GM10248 (cell line): Measurements from ENCODE around the gene DCUN1D2.

Experiments used
- CTCF ChIA-PET: fragments of 300-600 bp; sonication (Branson Sonifier 250); formaldehyde crosslinking; extraction: SDS; loops from one replicate; lab custom pipeline; 2021; ENCODE audit warnings: antibody characterized with exemption; lab: Yijun Ruan, JAX
- POLR2A ChIA-PET: fragments of 350-650 bp; sonication (Branson Sonifier 250); formaldehyde crosslinking; extraction: SDS; loops from one replicate; lab custom pipeline; 2020; ENCODE audit warnings: antibody characterized with exemption; lab: Yijun Ruan, JAX
- DNase-seq: peaks from one replicate; pipeline ENCODE4 v3.0.0; 2012; ENCODE audit errors: extremely low spot score
- TF ChIP-seq, protein P1 (sequence below): IDR thresholded peaks from 2 replicates; pipeline ENCODE4 v1.5.1; 2012; ENCODE audit warnings: mild to moderate bottlenecking, low read depth; ENCODE audit errors: extremely low read depth, missing control alignments, control extremely low read depth

The DCUN1D2 gene

DNA sequence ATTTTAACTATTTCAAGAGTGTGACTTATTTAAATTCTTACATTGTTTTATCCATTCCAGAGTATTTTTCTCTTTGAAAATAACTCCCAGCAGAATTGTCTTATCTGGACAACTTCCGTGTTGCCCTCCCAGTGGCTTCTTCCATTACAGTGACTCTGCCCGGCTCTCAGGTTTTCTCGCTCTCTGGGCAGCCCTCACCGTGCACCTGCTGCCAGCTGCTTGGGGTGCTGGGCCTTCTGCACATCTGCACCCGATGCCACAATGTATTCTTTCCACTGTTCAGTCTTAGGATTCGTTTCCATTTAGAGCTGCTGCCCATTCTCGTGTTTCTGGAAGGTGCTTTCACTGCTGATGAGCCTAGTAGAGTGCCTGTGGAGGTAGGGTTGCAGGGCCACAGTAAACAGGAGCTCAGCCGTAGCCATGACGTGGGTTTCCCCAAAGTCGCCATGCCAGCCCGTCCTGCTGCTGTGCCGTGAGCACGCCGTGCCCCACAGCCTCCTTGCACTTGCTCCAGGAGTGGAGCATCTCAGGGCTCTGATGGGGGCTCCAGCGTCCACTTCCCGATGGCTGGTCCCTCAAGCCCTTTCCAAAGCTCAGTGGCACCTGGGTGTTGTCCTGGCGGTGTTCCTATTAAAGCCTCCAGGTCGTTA lies 46.1 kb upstream of the DCUN1D2 start:
- ChIA-PET CTCF (interaction anchor here (1.0 kb wide), 1 partner anchor 9 kb away, joined by 3 read pairs; no protein-coding TSS in a partner anchor), POLR2A (no interaction called here)
- TF ChIP-seq, protein P1, sequence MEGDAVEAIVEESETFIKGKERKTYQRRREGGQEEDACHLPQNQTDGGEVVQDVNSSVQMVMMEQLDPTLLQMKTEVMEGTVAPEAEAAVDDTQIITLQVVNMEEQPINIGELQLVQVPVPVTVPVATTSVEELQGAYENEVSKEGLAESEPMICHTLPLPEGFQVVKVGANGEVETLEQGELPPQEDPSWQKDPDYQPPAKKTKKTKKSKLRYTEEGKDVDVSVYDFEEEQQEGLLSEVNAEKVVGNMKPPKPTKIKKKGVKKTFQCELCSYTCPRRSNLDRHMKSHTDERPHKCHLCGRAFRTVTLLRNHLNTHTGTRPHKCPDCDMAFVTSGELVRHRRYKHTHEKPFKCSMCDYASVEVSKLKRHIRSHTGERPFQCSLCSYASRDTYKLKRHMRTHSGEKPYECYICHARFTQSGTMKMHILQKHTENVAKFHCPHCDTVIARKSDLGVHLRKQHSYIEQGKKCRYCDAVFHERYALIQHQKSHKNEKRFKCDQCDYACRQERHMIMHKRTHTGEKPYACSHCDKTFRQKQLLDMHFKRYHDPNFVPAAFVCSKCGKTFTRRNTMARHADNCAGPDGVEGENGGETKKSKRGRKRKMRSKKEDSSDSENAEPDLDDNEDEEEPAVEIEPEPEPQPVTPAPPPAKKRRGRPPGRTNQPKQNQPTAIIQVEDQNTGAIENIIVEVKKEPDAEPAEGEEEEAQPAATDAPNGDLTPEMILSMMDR = no peak
- DNase-seq = no peak

DNA sequence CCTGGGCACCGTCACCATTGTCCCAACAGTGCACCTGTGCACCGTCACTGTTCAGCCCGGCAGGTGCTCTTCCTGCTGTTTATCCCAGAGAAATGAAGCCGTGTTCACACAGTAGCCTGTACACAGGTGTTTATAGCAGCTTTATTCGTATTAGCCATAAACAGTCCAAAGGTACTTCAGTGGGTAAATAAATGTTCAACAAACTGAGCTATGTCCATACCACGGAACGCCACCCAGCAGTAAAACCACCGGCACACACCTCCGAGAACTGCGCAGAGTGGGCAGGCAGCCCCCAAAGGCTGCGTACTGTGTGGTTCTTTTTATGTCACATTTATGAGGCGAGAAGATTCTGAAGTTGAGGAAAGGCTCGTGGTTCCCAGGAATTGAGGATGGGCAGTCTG lies 44.9 kb upstream of the DCUN1D2 start:
- CTCF ChIA-PET = interaction anchor here (0.9 to 1.8 kb wide), 2 partner anchors 19 to 27 kb away, joined by 3 to 4 read pairs; no protein-coding TSS in a partner anchor
- POLR2A ChIA-PET = no interaction called here
- TF ChIP-seq, protein P1 = no peak
- no peak for DNase-seq

DNA sequence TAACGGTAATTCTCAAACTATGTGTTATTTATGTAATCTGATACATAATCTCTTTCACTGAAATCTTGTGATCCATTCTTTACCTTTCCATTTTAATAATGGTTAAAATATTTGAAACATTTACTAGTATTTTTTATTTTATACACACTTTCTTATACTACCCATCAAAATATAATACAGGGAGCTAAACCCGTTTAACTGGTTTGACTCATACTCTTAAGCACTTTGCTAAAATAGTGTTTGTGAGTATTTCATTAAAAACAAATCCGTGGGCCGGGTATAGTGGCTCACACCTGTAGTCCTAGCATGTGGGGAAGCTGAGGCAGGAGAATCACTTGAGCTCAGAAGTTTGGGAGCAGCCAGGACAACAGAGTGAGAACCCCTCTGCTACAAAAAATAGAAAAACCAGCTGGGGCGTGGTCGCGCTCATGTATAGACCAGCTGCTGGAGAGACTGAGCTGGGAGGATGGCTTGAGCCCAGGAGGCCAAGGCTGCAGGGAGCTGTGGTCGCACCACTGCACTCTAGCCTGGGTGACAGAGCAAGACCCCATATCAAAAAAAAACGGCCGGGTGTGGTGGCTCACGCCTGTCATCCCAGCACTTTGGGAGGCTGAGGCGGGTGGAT lies 43.8 kb upstream of the DCUN1D2 start:
- DNase-seq = no peak
- CTCF ChIA-PET = interaction anchor here (0.9 to 1.8 kb wide), 2 partner anchors 20 to 28 kb away, joined by 3 to 4 read pairs; no protein-coding TSS in a partner anchor
- POLR2A ChIA-PET = no interaction called here
- TF ChIP-seq, protein P1 = no peak

DNA sequence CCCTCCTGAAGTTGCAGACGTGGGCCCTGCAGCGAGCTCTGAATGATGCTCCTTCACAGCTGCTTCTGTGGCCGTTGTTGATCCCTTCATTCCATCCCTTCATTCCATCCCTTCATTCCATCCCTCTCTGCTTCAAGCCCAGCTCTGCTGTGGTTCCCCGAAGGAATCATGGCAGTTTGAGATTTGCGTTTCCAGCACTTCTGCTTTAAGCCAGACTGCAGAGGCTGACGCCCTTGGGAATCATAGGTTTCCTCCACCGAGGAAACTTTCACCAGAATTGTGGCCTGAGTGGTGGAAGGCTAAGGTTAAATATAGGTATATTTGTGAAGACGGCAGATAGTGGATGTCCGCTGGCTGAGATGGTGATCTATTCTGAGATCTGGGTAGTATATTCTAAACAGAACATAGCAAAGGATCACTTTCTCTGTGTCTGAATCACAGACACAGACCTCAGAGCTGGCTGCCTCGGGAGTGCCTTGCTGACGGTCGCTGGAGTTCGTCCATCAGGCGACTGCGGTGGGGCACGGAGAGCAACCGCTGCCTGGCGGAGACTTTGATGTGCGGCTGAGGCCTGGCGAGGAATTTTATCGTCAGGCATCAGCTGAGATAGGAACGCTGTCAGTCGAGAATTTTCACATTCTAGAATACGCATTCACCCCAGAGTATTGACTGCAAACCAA lies 42.8 kb upstream of the DCUN1D2 start:
- DNase-seq = no peak
- ChIA-PET CTCF (no interaction called here), POLR2A (no interaction called here)
- TF ChIP-seq, protein P1 = no peak

DNA sequence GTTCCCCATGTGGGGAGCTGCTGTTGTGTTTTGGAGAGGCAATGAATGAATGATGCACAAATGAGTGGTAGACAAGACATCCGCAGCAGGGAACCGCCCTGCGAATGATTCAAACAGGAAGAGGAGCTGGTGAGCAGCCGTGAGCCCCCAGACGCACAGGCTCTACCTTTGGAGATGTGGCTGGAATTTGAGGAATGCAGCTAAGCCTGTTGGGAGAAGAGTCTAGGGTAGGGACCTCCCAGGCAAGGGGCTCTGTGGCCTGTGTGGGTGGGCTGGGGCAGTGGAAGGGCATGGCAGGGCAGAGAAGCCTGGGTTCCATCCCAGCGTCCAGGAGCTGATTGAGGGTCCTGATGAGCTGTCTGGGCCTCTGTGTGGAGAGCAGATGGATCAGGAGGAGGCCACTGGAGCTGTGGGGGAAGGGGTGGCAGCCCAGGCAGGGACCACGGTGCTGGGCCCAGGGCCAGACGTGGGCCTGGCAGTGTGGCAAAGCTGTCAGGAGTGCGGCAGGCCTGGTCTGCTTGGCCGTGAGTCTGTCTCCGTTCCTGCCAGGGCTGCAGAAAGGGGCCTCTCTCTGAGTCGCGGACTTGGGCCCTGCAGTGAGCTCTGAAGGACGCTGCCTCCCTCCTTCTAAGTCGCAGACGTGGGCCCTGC lies 41.8 kb upstream of the DCUN1D2 start:
- no peak for DNase-seq
- ChIA-PET POLR2A (no interaction called here), CTCF (interaction anchor here (1.4 kb wide), 1 partner anchor 15 kb away, joined by 4 read pairs; no protein-coding TSS in a partner anchor)
- TF ChIP-seq, protein P1 = no peak
